Measurements from ENCODE around the gene SPRR2D. TPM values are rescaled to one million over a fixed set of nuclear protein-coding genes. Genes with fewer than 3 reads are reported as not detected.
"Not testable (repeated sequence)": the region's sequence is repeated elsewhere in the genome, so short reads cannot be mapped to it uniquely, and the experiment has no call there.

The SPRR2D gene
- total RNA-seq, 4 donors from 2014 or later: not detected

DNA sequence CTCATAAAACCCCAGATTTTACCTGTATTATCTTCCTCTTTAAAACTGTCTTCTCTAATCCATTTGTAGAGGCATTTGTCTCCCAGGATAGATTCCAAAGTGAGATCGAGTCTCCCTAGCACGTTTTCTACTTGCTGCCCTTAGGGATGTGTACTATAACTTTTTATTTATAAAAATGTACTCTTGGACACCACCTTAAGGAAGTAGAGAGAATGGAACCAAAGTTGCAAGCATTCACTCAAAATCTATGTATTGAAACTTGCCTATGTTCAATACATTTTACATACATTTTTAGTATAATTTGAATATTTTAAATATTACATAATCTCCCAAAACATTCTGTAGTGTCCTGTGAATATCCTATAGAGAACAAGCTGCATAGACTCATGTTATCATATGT lies 17.2 kb upstream of the SPRR2D start:
- intact Hi-C loops (cut with DNase I; ENCODE audit: low total_unique reads): no loop called here
- no peak for DNase-seq
- 54 to 63% methylated on average over 2 of the region's 2 CpGs for WGBS, 2 donors (ENCODE audit: low coverage in 1 of 2)
- Histone ChIP-seq H3K36me3 (no peaks in the 10 kb centered on the region), H3K27ac (no peak overlapping the region), H3K27me3 (no peaks in the 10 kb centered on the region), H3K9me3 (no peaks in the 10 kb centered on the region), H3K4me1 (no peaks in the 10 kb centered on the region), H3K4me3 (no peak overlapping the region)
- in situ Hi-C loops (cut with MboI; ENCODE audit: low pct_ligation_motif_present in 1 of 4, low pct_unique_long_range_greater_than_20kb in 1 of 4, low sequenced_read_pairs in 3 of 4): no loop called here
- TF ChIP-seq POLR2AphosphoS5 (IDR thresholded peaks at IDR 0.05) (no peak), POLR2A (IDR thresholded peaks at IDR 0.05) (no peak), EP300 (IDR thresholded peaks at IDR 0.05; ENCODE audit: low read depth) (no peak)
- TF ChIP-seq, protein P1, sequence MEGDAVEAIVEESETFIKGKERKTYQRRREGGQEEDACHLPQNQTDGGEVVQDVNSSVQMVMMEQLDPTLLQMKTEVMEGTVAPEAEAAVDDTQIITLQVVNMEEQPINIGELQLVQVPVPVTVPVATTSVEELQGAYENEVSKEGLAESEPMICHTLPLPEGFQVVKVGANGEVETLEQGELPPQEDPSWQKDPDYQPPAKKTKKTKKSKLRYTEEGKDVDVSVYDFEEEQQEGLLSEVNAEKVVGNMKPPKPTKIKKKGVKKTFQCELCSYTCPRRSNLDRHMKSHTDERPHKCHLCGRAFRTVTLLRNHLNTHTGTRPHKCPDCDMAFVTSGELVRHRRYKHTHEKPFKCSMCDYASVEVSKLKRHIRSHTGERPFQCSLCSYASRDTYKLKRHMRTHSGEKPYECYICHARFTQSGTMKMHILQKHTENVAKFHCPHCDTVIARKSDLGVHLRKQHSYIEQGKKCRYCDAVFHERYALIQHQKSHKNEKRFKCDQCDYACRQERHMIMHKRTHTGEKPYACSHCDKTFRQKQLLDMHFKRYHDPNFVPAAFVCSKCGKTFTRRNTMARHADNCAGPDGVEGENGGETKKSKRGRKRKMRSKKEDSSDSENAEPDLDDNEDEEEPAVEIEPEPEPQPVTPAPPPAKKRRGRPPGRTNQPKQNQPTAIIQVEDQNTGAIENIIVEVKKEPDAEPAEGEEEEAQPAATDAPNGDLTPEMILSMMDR (IDR thresholded peaks at IDR 0.05): no peak

DNA sequence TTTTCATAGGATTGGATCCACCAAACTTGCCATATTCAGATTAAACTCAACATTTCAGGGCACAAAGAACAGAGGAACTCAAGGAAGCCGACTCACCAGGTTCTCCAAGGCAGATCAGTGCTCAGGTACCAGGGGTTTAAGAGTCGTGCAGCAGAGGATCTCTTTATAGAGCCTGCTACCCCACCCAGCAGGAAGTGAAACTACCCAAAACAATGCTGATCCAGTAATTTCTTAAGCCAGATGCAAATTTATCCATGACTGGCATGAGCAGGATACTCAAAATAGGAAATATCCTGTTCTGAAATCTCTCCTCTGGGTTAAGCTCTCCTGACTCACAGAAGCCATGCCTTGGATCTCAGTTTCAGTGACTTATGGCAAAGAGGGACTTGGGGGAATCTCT lies 16.5 kb upstream of the SPRR2D start, which contains the start of gene SPRR2A:
TSS of gene SPRR2A (minus strand) at position 138 of the 400 bp plus-strand sequence. CDS start 777 bp downstream, outside the sequence.
- intact Hi-C loops (cut with DNase I; ENCODE audit: low total_unique reads): no loop called here
- H3K9me3 ChIP-seq: no peaks in the 10 kb centered on the region
- 35% methylated on average over 2 of the region's 2 CpGs; no CpG with 5 or more reads in 1 of the 2 donors for WGBS, 2 donors (ENCODE audit: low coverage in 1 of 2)
- no peak for DNase-seq
- in situ Hi-C loops (cut with MboI; ENCODE audit: low pct_ligation_motif_present in 1 of 4, low pct_unique_long_range_greater_than_20kb in 1 of 4, low sequenced_read_pairs in 3 of 4): no loop called here
- no peak for TF ChIP-seq POLR2AphosphoS5 (IDR thresholded peaks at IDR 0.05)
- no peak for TF ChIP-seq EP300 (IDR thresholded peaks at IDR 0.05; ENCODE audit: low read depth)
- no peak within 1 kb of the TSS for H3K4me3 ChIP-seq
- no peaks in the 10 kb centered on the region for H3K27me3 ChIP-seq
- no peaks in the 10 kb centered on the region for H3K4me1 ChIP-seq
- H3K27ac ChIP-seq: no peak within 1 kb of the TSS
- no peaks in the 10 kb centered on the region for H3K36me3 ChIP-seq

GRCh38 chr1:153056111-153056510 lies 15.2 kb upstream of the SPRR2D start:
- H3K27ac ChIP-seq; intact Hi-C loops (cut with DNase I; ENCODE audit: low total_unique reads); DNase-seq; H3K27me3 ChIP-seq; H3K4me3 ChIP-seq; H3K4me1 ChIP-seq; H3K9me3 ChIP-seq; in situ Hi-C loops (cut with MboI; ENCODE audit: low pct_ligation_motif_present in 1 of 4, low pct_unique_long_range_greater_than_20kb in 1 of 4, low sequenced_read_pairs in 3 of 4); H3K36me3 ChIP-seq: not testable (repeated sequence)
- 33 to 35% methylated on average over 1 to 3 of the region's 3 CpGs for WGBS, 2 donors (ENCODE audit: low coverage in 1 of 2)

DNA sequence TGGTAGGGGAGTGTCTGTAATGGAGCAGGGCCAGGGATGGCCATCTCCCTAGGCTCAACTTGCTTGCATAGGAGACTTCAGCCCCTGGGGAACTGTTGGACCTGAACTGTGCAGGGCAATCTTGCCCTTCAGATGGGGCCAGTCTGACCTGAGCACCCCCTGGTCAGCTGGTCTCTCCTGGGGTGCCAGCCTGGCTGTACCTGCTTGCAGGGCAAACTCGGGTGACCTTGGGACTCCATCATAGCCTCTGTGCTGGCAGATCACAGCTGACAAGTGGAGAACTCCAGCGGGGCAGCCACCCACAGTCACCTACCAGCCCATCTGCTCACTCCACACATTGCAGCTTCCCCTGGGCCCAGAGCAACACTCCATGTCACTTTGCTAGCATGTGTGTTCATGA lies 8.3 kb upstream of the SPRR2D start:
- no peaks in the 10 kb centered on the region for H3K36me3 ChIP-seq
- no peaks in the 10 kb centered on the region for H3K27me3 ChIP-seq
- in situ Hi-C loops (cut with MboI; ENCODE audit: low pct_ligation_motif_present in 1 of 4, low pct_unique_long_range_greater_than_20kb in 1 of 4, low sequenced_read_pairs in 3 of 4): no loop called here
- no peaks in the 10 kb centered on the region for H3K9me3 ChIP-seq
- 94% methylated on average over 2 of the region's 2 CpGs; no CpG with 5 or more reads in 1 of the 2 donors for WGBS, 2 donors (ENCODE audit: low coverage in 1 of 2)
- intact Hi-C loops (cut with DNase I; ENCODE audit: low total_unique reads): no loop called here
- H3K27ac ChIP-seq: no peak overlapping the region
- H3K4me1 ChIP-seq: no peaks in the 10 kb centered on the region
- no peak overlapping the region for H3K4me3 ChIP-seq
- no peak for TF ChIP-seq EP300 (IDR thresholded peaks at IDR 0.05; ENCODE audit: low read depth)
- no peak for TF ChIP-seq POLR2A (IDR thresholded peaks at IDR 0.05)
- no peak for TF ChIP-seq POLR2AphosphoS5 (IDR thresholded peaks at IDR 0.05)
- TF ChIP-seq, protein P1 (IDR thresholded peaks at IDR 0.05): no peak
- DNase-seq: no peak

DNA sequence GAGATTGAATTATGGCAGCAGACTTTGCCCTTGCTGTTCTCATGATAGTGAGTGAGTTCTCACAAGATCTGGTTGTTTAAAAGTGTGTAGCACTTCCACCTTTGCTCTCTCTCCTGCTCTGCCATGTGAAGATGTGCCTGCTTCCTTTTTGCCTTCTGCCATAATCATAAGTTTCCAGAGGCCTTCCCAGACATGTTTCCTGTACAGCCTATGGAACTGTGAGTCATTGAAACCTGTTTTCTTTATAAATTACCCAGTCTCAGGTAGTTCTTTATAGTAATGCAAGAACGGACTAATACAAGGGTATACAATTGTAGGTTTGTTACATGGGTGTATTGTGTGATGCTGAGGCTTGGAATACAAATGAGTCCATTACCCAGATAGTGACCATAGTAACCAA lies 5.7 kb downstream of the SPRR2D start:
- in situ Hi-C loops (cut with MboI; ENCODE audit: low pct_ligation_motif_present in 1 of 4, low pct_unique_long_range_greater_than_20kb in 1 of 4, low sequenced_read_pairs in 3 of 4) (no loop called here), intact Hi-C loops (cut with DNase I; ENCODE audit: low total_unique reads) (no loop called here)
- H3K4me1 ChIP-seq: no peaks in the 10 kb centered on the region
- H3K9me3 ChIP-seq: no peaks in the 10 kb centered on the region
- DNase-seq: no peak
- 80 to 100% methylated on average over 1 of the region's 1 CpG for WGBS, 2 donors (ENCODE audit: low coverage in 1 of 2)
- H3K27me3 ChIP-seq: no peaks in the 10 kb centered on the region
- no peak for TF ChIP-seq POLR2A (IDR thresholded peaks at IDR 0.05)
- H3K4me3 ChIP-seq: no peak overlapping the region
- H3K27ac ChIP-seq: no peak overlapping the region
- no peaks in the 10 kb centered on the region for H3K36me3 ChIP-seq
